Measurements from ENCODE around the gene NDE1.

The NDE1 gene

GRCh38 chr16:15716694-15717447 lies 66.8 kb downstream of the NDE1 start:
- no peak for DNase-seq
- H3K18ac ChIP-seq (ENCODE audit: low read length), result no peak overlapping the region

GRCh38 chr16:15721018-15721417 lies 71.0 kb downstream of the NDE1 start:
- Histone ChIP-seq H3K4me1 (ENCODE audit: control insufficient read depth, low read depth, low read length) (no peaks in the 10 kb centered on the region), H3K79me2 (ENCODE audit: control insufficient read depth, insufficient read depth, low read length) (no peaks in the 10 kb centered on the region), H2BK15ac (replicated peaks; ENCODE audit: low read depth) (no peak overlapping the region), H2BK120ac (ENCODE audit: low read depth, low read length) (no peak overlapping the region), H2BK5ac (ENCODE audit: low read length) (no peak overlapping the region), H3K23ac (ENCODE audit: low read length) (no peak overlapping the region), H4K5ac (ENCODE audit: low read length) (no peak overlapping the region), H3K4me3 (ENCODE audit: low read length) (no peak overlapping the region), H3K79me1 (ENCODE audit: low read length) (no peaks in the 10 kb centered on the region), H3K36me3 (ENCODE audit: control insufficient read depth, insufficient read depth, low read length) (no peaks in the 10 kb centered on the region), H3K18ac (ENCODE audit: low read length) (no peak overlapping the region), H3K4me2 (ENCODE audit: low read length) (no peak overlapping the region), H3K27ac (ENCODE audit: low read depth, low read length) (no peak overlapping the region), H3K9ac (ENCODE audit: low read length) (no peak overlapping the region), H3K4ac (ENCODE audit: low read depth, low read length) (no peak overlapping the region), H3K56ac (ENCODE audit: low read length) (no peak overlapping the region), H4K8ac (ENCODE audit: low read depth, low read length) (no peak overlapping the region), H2AK5ac (ENCODE audit: low read length) (no peak overlapping the region), H3K27me3 (ENCODE audit: insufficient read depth, low read length, poor library complexity) (no peaks in the 10 kb centered on the region)
- no peak for DNase-seq
- no CpG with 5 or more reads among the region's 14 CpGs for WGBS (ENCODE audit: extremely low coverage, insufficient coverage, low lambda C conversion rate)

More at GRCh38 chr16:15716694-15717447, 66.8 kb downstream of the NDE1 start:
- no peaks in the 10 kb centered on the region for H3K36me3 ChIP-seq (ENCODE audit: control insufficient read depth, insufficient read depth, low read length)
- no peak overlapping the region for H2BK5ac ChIP-seq (ENCODE audit: low read length)
- no peak overlapping the region for H2BK120ac ChIP-seq (ENCODE audit: low read depth, low read length)
- H2AK5ac ChIP-seq (ENCODE audit: low read length), result no peak overlapping the region
- H3K27ac ChIP-seq (ENCODE audit: low read depth, low read length), result no peak overlapping the region
- no peaks in the 10 kb centered on the region for H3K27me3 ChIP-seq (ENCODE audit: insufficient read depth, low read length, poor library complexity)
- no peak overlapping the region for H4K5ac ChIP-seq (ENCODE audit: low read length)
- H3K4ac ChIP-seq (ENCODE audit: low read depth, low read length), result no peak overlapping the region
- no CpG with 5 or more reads among the region's 23 CpGs for WGBS (ENCODE audit: extremely low coverage, insufficient coverage, low lambda C conversion rate)
- H3K79me2 ChIP-seq (ENCODE audit: control insufficient read depth, insufficient read depth, low read length), result no peaks in the 10 kb centered on the region
- H3K4me1 ChIP-seq (ENCODE audit: control insufficient read depth, low read depth, low read length), result no peaks in the 10 kb centered on the region
- H3K56ac ChIP-seq (ENCODE audit: low read length), result no peak overlapping the region
- no peak overlapping the region for H3K4me3 ChIP-seq (ENCODE audit: low read length)
- H4K8ac ChIP-seq (ENCODE audit: low read depth, low read length), result no peak overlapping the region
- H3K9ac ChIP-seq (ENCODE audit: low read length), result no peak overlapping the region
- H3K23ac ChIP-seq (ENCODE audit: low read length), result no peak overlapping the region
- no peak overlapping the region for H3K4me2 ChIP-seq (ENCODE audit: low read length)
- no peaks in the 10 kb centered on the region for H3K79me1 ChIP-seq (ENCODE audit: low read length)
- no peak overlapping the region for H2BK15ac ChIP-seq (replicated peaks; ENCODE audit: low read depth)

GRCh38 chr16:15723808-15724207 lies 73.8 kb downstream of the NDE1 start:
- no peak overlapping the region for H3K9ac ChIP-seq (ENCODE audit: low read length)
- no peak overlapping the region for H3K4me2 ChIP-seq (ENCODE audit: low read length)
- no peak overlapping the region for H2BK5ac ChIP-seq (ENCODE audit: low read length)
- H3K4ac ChIP-seq (ENCODE audit: low read depth, low read length), result no peak overlapping the region
- no peak overlapping the region for H4K5ac ChIP-seq (ENCODE audit: low read length)
- no peaks in the 10 kb centered on the region for H3K4me1 ChIP-seq (ENCODE audit: control insufficient read depth, low read depth, low read length)
- no peak overlapping the region for H3K27ac ChIP-seq (ENCODE audit: low read depth, low read length)
- H3K36me3 ChIP-seq (ENCODE audit: control insufficient read depth, insufficient read depth, low read length), result no peaks in the 10 kb centered on the region
- H3K79me1 ChIP-seq (ENCODE audit: low read length), result no peaks in the 10 kb centered on the region
- H3K4me3 ChIP-seq (ENCODE audit: low read length), result no peak overlapping the region
- H4K8ac ChIP-seq (ENCODE audit: low read depth, low read length), result no peak overlapping the region
- no peaks in the 10 kb centered on the region for H3K27me3 ChIP-seq (ENCODE audit: insufficient read depth, low read length, poor library complexity)
- H3K23ac ChIP-seq (ENCODE audit: low read length), result no peak overlapping the region
- H2AK5ac ChIP-seq (ENCODE audit: low read length), result no peak overlapping the region
- no peak overlapping the region for H2BK15ac ChIP-seq (replicated peaks; ENCODE audit: low read depth)
- no peak overlapping the region for H3K56ac ChIP-seq (ENCODE audit: low read length)
- no peaks in the 10 kb centered on the region for H3K79me2 ChIP-seq (ENCODE audit: control insufficient read depth, insufficient read depth, low read length)
- no peak overlapping the region for H3K18ac ChIP-seq (ENCODE audit: low read length)
- no CpG with 5 or more reads among the region's 7 CpGs for WGBS (ENCODE audit: extremely low coverage, insufficient coverage, low lambda C conversion rate)
- H2BK120ac ChIP-seq (ENCODE audit: low read depth, low read length), result no peak overlapping the region
- no peak for DNase-seq

GRCh38 chr16:15725641-15726240 lies 75.7 kb downstream of the NDE1 start:
- Histone ChIP-seq H3K36me3 (ENCODE audit: control insufficient read depth, insufficient read depth, low read length) (no peaks in the 10 kb centered on the region), H4K5ac (ENCODE audit: low read length) (no peak overlapping the region), H2BK5ac (ENCODE audit: low read length) (no peak overlapping the region), H2AK5ac (ENCODE audit: low read length) (no peak overlapping the region), H2BK120ac (ENCODE audit: low read depth, low read length) (no peak overlapping the region), H3K4me3 (ENCODE audit: low read length) (no peak overlapping the region), H3K18ac (ENCODE audit: low read length) (no peak overlapping the region), H3K9ac (ENCODE audit: low read length) (no peak overlapping the region), H3K27ac (ENCODE audit: low read depth, low read length) (no peak overlapping the region), H3K56ac (ENCODE audit: low read length) (no peak overlapping the region), H3K4ac (ENCODE audit: low read depth, low read length) (no peak overlapping the region), H3K27me3 (ENCODE audit: insufficient read depth, low read length, poor library complexity) (no peaks in the 10 kb centered on the region), H3K23ac (ENCODE audit: low read length) (no peak overlapping the region), H2BK15ac (replicated peaks; ENCODE audit: low read depth) (no peak overlapping the region), H3K79me2 (ENCODE audit: control insufficient read depth, insufficient read depth, low read length) (no peaks in the 10 kb centered on the region), H3K4me1 (ENCODE audit: control insufficient read depth, low read depth, low read length) (no peaks in the 10 kb centered on the region), H4K8ac (ENCODE audit: low read depth, low read length) (no peak overlapping the region), H3K4me2 (ENCODE audit: low read length) (no peak overlapping the region), H3K79me1 (ENCODE audit: low read length) (no peaks in the 10 kb centered on the region)
- no peak for DNase-seq
- WGBS (ENCODE audit: extremely low coverage, insufficient coverage, low lambda C conversion rate), result no CpG with 5 or more reads among the region's 5 CpGs

DNA sequence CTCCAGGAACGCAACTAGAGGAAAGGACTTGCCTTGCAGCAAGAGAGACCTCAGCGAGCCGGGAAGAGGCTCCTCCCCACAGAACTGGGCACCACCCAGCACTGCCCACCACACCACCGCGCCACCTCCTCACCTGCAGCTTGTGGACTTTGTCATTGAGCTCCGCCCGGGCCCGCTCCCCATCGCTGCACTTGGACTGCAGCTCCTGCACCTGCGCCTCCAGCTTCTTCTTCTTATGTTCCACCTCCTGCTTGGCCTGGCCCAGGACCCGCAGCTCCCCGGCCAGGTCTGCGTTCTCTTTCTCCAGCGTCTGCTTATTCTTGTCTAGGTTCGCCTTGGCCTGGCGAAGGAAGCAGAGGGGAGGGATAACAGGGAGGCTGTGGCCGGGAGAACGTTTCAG lies 76.7 kb downstream of the NDE1 start:
- no peak overlapping the region for H3K4me2 ChIP-seq (ENCODE audit: low read length)
- no peak overlapping the region for H4K5ac ChIP-seq (ENCODE audit: low read length)
- H2AK5ac ChIP-seq (ENCODE audit: low read length), result no peak overlapping the region
- H4K8ac ChIP-seq (ENCODE audit: low read depth, low read length), result no peak overlapping the region
- H3K56ac ChIP-seq (ENCODE audit: low read length), result no peak overlapping the region
- no peaks in the 10 kb centered on the region for H3K36me3 ChIP-seq (ENCODE audit: control insufficient read depth, insufficient read depth, low read length)
- no peak overlapping the region for H2BK15ac ChIP-seq (replicated peaks; ENCODE audit: low read depth)
- H3K27me3 ChIP-seq (ENCODE audit: insufficient read depth, low read length, poor library complexity), result no peaks in the 10 kb centered on the region
- no peaks in the 10 kb centered on the region for H3K79me2 ChIP-seq (ENCODE audit: control insufficient read depth, insufficient read depth, low read length)
- no peak overlapping the region for H2BK120ac ChIP-seq (ENCODE audit: low read depth, low read length)
- no peak overlapping the region for H3K4me3 ChIP-seq (ENCODE audit: low read length)
- H3K27ac ChIP-seq (ENCODE audit: low read depth, low read length), result no peak overlapping the region
- H3K9ac ChIP-seq (ENCODE audit: low read length), result no peak overlapping the region
- no peaks in the 10 kb centered on the region for H3K4me1 ChIP-seq (ENCODE audit: control insufficient read depth, low read depth, low read length)
- no peak overlapping the region for H3K23ac ChIP-seq (ENCODE audit: low read length)
- WGBS (ENCODE audit: extremely low coverage, insufficient coverage, low lambda C conversion rate), result no CpG with 5 or more reads among the region's 18 CpGs
- H3K18ac ChIP-seq (ENCODE audit: low read length), result no peak overlapping the region
- DNase-seq, result no peak
- no peaks in the 10 kb centered on the region for H3K79me1 ChIP-seq (ENCODE audit: low read length)
- H3K4ac ChIP-seq (ENCODE audit: low read depth, low read length), result no peak overlapping the region
- H2BK5ac ChIP-seq (ENCODE audit: low read length), result no peak overlapping the region
